HepG2 (cell line): ENCODE measurements around the gene KCNG4. TPM values are rescaled to one million over a fixed set of nuclear protein-coding genes. Genes with fewer than 3 reads are reported as not detected.

Experiments
- ARNTL ChIP-seq: sonication (generic); formaldehyde crosslinking; IDR thresholded peaks from 2 replicates; pipeline ENCODE4 v1.4.0; 2020; ENCODE audit warnings: mild to moderate bottlenecking, missing genetic modification reagents
- IRX3 ChIP-seq: sonication (generic); formaldehyde crosslinking; IDR thresholded peaks from 2 replicates; pipeline ENCODE4 v1.8.1; 2023; ENCODE audit warnings: mild to moderate bottlenecking, low read depth, missing genetic modification reagents, borderline replicate concordance
- JUNB ChIP-seq: sonication (generic); formaldehyde crosslinking; IDR thresholded peaks from 2 replicates; pipeline ENCODE4 v1.8.0; 2022; ENCODE audit warnings: missing genetic modification reagents, mild to moderate bottlenecking, borderline replicate concordance
- MAZ ChIP-seq, 2 experiments: sonication (generic) in 1 of 2; formaldehyde crosslinking in 1 of 2; IDR thresholded peaks; 2 replicates each; pipeline versions ENCODE4 v1.5.0 to v1.6.1; 2012 to 2020; ENCODE audit warnings: low read depth in 2 of 2, mild to moderate bottlenecking in 2 of 2, borderline replicate concordance in 1 of 2, improper control_type of control experiment in 1 of 2, low read length in 1 of 2, missing genetic modification reagents in 1 of 2, moderate library complexity in 1 of 2
- MEF2D ChIP-seq: sonication (generic); formaldehyde crosslinking; IDR thresholded peaks from 2 replicates; pipeline ENCODE4 v1.5.1; 2020; ENCODE audit warnings: mild to moderate bottlenecking, missing genetic modification reagents
- NCOA1 ChIP-seq: sonication (generic); formaldehyde crosslinking; IDR thresholded peaks from 2 replicates; pipeline ENCODE4 v1.9.0; 2021; ENCODE audit warnings: missing genetic modification reagents
- NFKBIZ ChIP-seq: IDR thresholded peaks from 2 replicates; pipeline ENCODE4 v1.6.1; 2018; ENCODE audit warnings: missing genetic modification reagents, missing compliant biosample characterization
- RELA ChIP-seq: sonication (generic); formaldehyde crosslinking; IDR thresholded peaks from 2 replicates; pipeline ENCODE4 v1.4.0; 2020; ENCODE audit warnings: missing genetic modification reagents
- RFX1 ChIP-seq: fragments of 450-650 bp; IDR thresholded peaks from 2 replicates; pipeline ENCODE4 v1.6.1; 2017
- RXRA ChIP-seq: sonication (generic); formaldehyde crosslinking; IDR thresholded peaks from 2 replicates; pipeline ENCODE4 v1.5.1; 2020; ENCODE audit warnings: missing genetic modification reagents
- SIN3B ChIP-seq: fragments of 150-350 bp; IDR thresholded peaks from 2 replicates; pipeline ENCODE4 v1.6.1; 2014; ENCODE audit warnings: low read length
- TCF7 ChIP-seq: sonication (generic); IDR thresholded peaks from 2 replicates; pipeline ENCODE4 v1.6.1; 2016; ENCODE audit warnings: antibody characterized with exemption, low read depth
- U2AF1 ChIP-seq: fragments of 200-400 bp; formaldehyde crosslinking; optimal IDR thresholded peaks from 2 replicates; pipeline ENCODE3; 2017; ENCODE audit warnings: mild to moderate bottlenecking, low read depth, low read length
- ZFP37 ChIP-seq: sonication (generic); formaldehyde crosslinking; IDR thresholded peaks from 2 replicates; pipeline ENCODE4 v1.4.0; 2020; ENCODE audit warnings: missing genetic modification reagents, borderline replicate concordance
- ZMYM4 ChIP-seq: sonication (generic); formaldehyde crosslinking; IDR thresholded peaks from 2 replicates; pipeline ENCODE4 v1.8.1; 2023; ENCODE audit warnings: mild to moderate bottlenecking, missing genetic modification reagents
- ZNF230 ChIP-seq: sonication (generic); formaldehyde crosslinking; IDR thresholded peaks from 2 replicates; pipeline ENCODE4 v1.4.0; 2020; ENCODE audit warnings: mild to moderate bottlenecking, missing genetic modification reagents
- ZNF616 ChIP-seq: sonication (generic); formaldehyde crosslinking; IDR thresholded peaks from 2 replicates; pipeline ENCODE4 v1.5.0; 2020; ENCODE audit warnings: low read depth, mild to moderate bottlenecking, missing genetic modification reagents
- ZNF7 ChIP-seq: IDR thresholded peaks from 2 replicates; pipeline ENCODE4 v1.6.1; 2016; ENCODE audit warnings: missing biosample characterization, missing genetic modification reagents
- ZNF720 ChIP-seq: sonication (generic); formaldehyde crosslinking; IDR thresholded peaks from 2 replicates; pipeline ENCODE4 v1.4.0; 2020; ENCODE audit warnings: missing genetic modification reagents
- polyA plus RNA-seq, 8 experiments: library from polyadenylated mRNA; depleted of rRNA in 3 of 8; stranded (reverse) in 7 of 8; unstranded in 1 of 8; fragments of >200 nt; fragmentation: Illumina TruSeq in 4 of 8; extraction: Trizol in 4 of 8; gene quantifications; 2 replicates each; pipeline versions ENCODE4 v1.2.1 to v1.2.3, GENCODE V29; 2011 to 2016; ENCODE audit warnings: low read depth in 4 of 8, missing spikeins in 1 of 8, mixed read lengths in 1 of 8; ENCODE audit not compliant: insufficient read depth in 1 of 8
- total RNA-seq, 5 experiments: library from RNA; depleted of rRNA; stranded (reverse); fragments of >200 nt; fragmentation: Illumina TruSeq; extraction: Trizol; gene quantifications; 2 replicates each; pipeline ENCODE4 v1.2.3, GENCODE V29; 2016; ENCODE audit warnings: low read depth in 1 of 5
- TF ChIP-seq, protein P1 (sequence below): sonication (generic); formaldehyde crosslinking; IDR thresholded peaks from 2 replicates; pipeline ENCODE4 v1.4.0; 2020; ENCODE audit warnings: missing genetic modification reagents
- TF ChIP-seq, protein P2 (sequence below): sonication (generic); formaldehyde crosslinking; IDR thresholded peaks from 2 replicates; pipeline ENCODE4 v1.4.0; 2020; ENCODE audit warnings: missing genetic modification reagents
- TF ChIP-seq, protein P3 (sequence below): sonication (generic); formaldehyde crosslinking; IDR thresholded peaks from 2 replicates; pipeline ENCODE4 v1.4.0; 2020; ENCODE audit warnings: mild to moderate bottlenecking, missing genetic modification reagents, borderline replicate concordance
- TF ChIP-seq, protein P4 (sequence below): sonication (generic); formaldehyde crosslinking; IDR thresholded peaks from 2 replicates; pipeline ENCODE4 v1.4.0; 2020; ENCODE audit warnings: low read depth, missing genetic modification reagents

Gene KCNG4
- total and polyA plus RNA-seq, 2 of the 13 experiments (the other 11 are each of a cell fraction or from before 2014, with no cell fraction given): not detected

DNA sequence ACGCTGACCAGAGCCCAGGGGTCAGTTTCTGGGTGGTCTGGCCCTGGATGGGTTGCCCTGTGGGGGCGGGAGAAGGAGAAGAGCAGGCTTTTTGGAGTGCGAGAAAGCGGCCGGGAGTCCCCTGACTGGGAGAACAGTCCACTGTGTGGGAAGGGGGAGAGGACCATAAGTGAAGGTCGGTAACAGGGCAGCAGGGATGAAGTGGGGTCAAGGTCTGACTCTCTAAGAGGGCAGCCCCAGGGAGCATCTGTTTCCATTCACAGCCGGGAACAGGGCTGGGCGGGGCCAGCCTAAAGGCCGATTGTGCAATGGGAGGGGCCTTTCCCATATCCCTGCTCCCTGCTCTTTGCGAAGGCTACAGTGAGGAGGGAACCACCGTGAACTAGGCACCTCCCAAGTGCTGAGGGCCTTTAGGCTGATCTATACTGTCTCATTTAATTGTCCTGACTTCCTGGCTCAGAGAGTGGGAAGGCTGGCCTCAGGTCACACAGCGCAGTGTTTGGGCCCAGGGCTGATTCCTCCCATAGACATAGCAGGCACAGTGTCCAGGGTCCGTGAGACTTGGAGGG is 44.4 kb upstream of the KCNG4 start (continued):
- TF ChIP-seq, protein P1, sequence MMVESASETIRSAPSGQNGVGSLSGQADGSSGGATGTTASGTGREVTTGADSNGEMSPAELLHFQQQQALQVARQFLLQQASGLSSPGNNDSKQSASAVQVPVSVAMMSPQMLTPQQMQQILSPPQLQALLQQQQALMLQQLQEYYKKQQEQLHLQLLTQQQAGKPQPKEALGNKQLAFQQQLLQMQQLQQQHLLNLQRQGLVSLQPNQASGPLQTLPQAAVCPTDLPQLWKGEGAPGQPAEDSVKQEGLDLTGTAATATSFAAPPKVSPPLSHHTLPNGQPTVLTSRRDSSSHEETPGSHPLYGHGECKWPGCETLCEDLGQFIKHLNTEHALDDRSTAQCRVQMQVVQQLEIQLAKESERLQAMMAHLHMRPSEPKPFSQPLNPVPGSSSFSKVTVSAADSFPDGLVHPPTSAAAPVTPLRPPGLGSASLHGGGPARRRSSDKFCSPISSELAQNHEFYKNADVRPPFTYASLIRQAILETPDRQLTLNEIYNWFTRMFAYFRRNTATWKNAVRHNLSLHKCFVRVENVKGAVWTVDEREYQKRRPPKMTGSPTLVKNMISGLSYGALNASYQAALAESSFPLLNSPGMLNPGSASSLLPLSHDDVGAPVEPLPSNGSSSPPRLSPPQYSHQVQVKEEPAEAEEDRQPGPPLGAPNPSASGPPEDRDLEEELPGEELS (CRISPR knock-in tag): 0 out of 2 replicates have a peak, but pooled peaks have one; percentile 28
- TF ChIP-seq, protein P2, sequence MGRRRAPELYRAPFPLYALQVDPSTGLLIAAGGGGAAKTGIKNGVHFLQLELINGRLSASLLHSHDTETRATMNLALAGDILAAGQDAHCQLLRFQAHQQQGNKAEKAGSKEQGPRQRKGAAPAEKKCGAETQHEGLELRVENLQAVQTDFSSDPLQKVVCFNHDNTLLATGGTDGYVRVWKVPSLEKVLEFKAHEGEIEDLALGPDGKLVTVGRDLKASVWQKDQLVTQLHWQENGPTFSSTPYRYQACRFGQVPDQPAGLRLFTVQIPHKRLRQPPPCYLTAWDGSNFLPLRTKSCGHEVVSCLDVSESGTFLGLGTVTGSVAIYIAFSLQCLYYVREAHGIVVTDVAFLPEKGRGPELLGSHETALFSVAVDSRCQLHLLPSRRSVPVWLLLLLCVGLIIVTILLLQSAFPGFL (CRISPR knock-in tag): no peak
- TF ChIP-seq ZFP37 (CRISPR knock-in tag): no peak
- TF ChIP-seq, protein P3, sequence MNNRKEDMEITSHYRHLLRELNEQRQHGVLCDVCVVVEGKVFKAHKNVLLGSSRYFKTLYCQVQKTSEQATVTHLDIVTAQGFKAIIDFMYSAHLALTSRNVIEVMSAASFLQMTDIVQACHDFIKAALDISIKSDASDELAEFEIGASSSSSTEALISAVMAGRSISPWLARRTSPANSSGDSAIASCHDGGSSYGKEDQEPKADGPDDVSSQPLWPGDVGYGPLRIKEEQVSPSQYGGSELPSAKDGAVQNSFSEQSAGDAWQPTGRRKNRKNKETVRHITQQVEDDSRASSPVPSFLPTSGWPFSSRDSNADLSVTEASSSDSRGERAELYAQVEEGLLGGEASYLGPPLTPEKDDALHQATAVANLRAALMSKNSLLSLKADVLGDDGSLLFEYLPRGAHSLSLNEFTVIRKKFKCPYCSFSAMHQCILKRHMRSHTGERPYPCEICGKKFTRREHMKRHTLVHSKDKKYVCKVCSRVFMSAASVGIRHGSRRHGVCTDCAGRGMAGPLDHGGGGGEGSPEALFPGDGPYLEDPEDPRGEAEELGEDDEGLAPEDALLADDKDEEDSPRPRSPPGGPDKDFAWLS: no peak
- TF ChIP-seq NFKBIZ: no peak
- TF ChIP-seq U2AF1: no peak
- TF ChIP-seq IRX3 (CRISPR knock-in tag): peak; percentile 13; the same call in 1 of the 2 replicates
- no peak for TF ChIP-seq RFX1
- no peak for TF ChIP-seq JUNB
- TF ChIP-seq, protein P4, sequence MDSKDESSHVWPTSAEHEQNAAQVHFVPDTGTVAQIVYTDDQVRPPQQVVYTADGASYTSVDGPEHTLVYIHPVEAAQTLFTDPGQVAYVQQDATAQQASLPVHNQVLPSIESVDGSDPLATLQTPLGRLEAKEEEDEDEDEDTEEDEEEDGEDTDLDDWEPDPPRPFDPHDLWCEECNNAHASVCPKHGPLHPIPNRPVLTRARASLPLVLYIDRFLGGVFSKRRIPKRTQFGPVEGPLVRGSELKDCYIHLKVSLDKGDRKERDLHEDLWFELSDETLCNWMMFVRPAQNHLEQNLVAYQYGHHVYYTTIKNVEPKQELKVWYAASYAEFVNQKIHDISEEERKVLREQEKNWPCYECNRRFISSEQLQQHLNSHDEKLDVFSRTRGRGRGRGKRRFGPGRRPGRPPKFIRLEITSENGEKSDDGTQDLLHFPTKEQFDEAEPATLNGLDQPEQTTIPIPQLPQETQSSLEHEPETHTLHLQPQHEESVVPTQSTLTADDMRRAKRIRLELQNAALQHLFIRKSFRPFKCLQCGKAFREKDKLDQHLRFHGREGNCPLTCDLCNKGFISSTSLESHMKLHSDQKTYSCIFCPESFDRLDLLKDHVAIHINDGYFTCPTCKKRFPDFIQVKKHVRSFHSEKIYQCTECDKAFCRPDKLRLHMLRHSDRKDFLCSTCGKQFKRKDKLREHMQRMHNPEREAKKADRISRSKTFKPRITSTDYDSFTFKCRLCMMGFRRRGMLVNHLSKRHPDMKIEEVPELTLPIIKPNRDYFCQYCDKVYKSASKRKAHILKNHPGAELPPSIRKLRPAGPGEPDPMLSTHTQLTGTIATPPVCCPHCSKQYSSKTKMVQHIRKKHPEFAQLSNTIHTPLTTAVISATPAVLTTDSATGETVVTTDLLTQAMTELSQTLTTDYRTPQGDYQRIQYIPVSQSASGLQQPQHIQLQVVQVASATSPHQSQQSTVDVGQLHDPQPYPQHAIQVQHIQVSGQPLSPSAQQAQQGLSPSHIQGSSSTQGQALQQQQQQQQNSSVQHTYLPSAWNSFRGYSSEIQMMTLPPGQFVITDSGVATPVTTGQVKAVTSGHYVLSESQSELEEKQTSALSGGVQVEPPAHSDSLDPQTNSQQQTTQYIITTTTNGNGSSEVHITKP: peak; percentile 71
- TF ChIP-seq SIN3B: no peak
- TF ChIP-seq ARNTL (CRISPR knock-in tag): no peak
- peak; percentile 75 for TF ChIP-seq RXRA (CRISPR knock-in tag)
- no peak for TF ChIP-seq MEF2D
- no peak for TF ChIP-seq NCOA1 (CRISPR knock-in tag)
- TF ChIP-seq MAZ (IDR thresholded peaks at IDR 0.05; ENCODE audit: borderline replicate concordance, low read depth, low read length): no peak
- peak; percentile 32; the same call in 1 of the 2 replicates for TF ChIP-seq MAZ (CRISPR knock-in tag; IDR thresholded peaks at IDR 0.05; ENCODE audit: low read depth)
- no peak for TF ChIP-seq TCF7
- no peak for TF ChIP-seq ZNF230 (CRISPR knock-in tag)
- TF ChIP-seq ZMYM4 (CRISPR knock-in tag): no peak
- 0 out of 2 replicates have a peak, but pooled peaks have one; percentile 47 for TF ChIP-seq ZNF7 (CRISPR knock-in tag)
- TF ChIP-seq RELA (CRISPR knock-in tag): no peak
- TF ChIP-seq ZNF720 (CRISPR knock-in tag): no peak
- TF ChIP-seq ZNF616 (CRISPR knock-in tag): no peak
